Activated T-helper 1 cell treated with Interleukin-2 at 50 U/mL for 16 hours (primary cell): Measurements from ENCODE around the gene PLXNB2.

ENCODE experiments used
- DNase-seq: peaks from one replicate; pipeline ENCODE4 v3.0.0-alpha.2; 2020; ENCODE audit warnings: low read depth

The PLXNB2 gene

GRCh38 chr22:50312371-50312770, 4.9 kb upstream of the PLXNB2 start:
- DNase-seq: no peak

- DNase-seq: no peak
Measured at GRCh38 chr22:50311606-50312351, 4.3 kb upstream of the PLXNB2 start.

- DNase-seq: no peak
Measured at GRCh38 chr22:50310949-50311444, 3.6 kb upstream of the PLXNB2 start.

- no peak for DNase-seq
Measured at GRCh38 chr22:50310031-50310722, 2.7 kb upstream of the PLXNB2 start.

- no peak for DNase-seq
Measured at GRCh38 chr22:50309601-50309991, 2.1 kb upstream of the PLXNB2 start.

GRCh38 chr22:50308986-50309600, 1.6 kb upstream of the PLXNB2 start:
- no peak for DNase-seq

GRCh38 chr22:50308597-50308935, 1.1 kb upstream of the PLXNB2 start:
- DNase-seq: no peak

GRCh38 chr22:50307890-50308596, 597 bp upstream of the PLXNB2 start:
- no peak for DNase-seq

GRCh38 chr22:50305923-50306566, 1.4 kb downstream of the PLXNB2 start:
- DNase-seq: no peak

GRCh38 chr22:50305393-50305922, 2.0 kb downstream of the PLXNB2 start:
- DNase-seq: no peak

- no peak for DNase-seq
Measured at GRCh38 chr22:50304528-50305392, 2.7 kb downstream of the PLXNB2 start.

- no peak for DNase-seq
Measured at GRCh38 chr22:50303848-50304527, 3.5 kb downstream of the PLXNB2 start.

GRCh38 chr22:50303515-50303847, 4.0 kb downstream of the PLXNB2 start:
- DNase-seq: no peak

GRCh38 chr22:50302564-50302963, 4.9 kb downstream of the PLXNB2 start:
- DNase-seq: no peak

- no peak for DNase-seq
Measured at GRCh38 chr22:50302041-50302541, 5.4 kb downstream of the PLXNB2 start.

GRCh38 chr22:50301581-50301991, 5.9 kb downstream of the PLXNB2 start:
- no peak for DNase-seq

GRCh38 chr22:50300620-50301257, 6.7 kb downstream of the PLXNB2 start:
- DNase-seq: no peak

- no peak for DNase-seq
Measured at GRCh38 chr22:50299785-50300619, 7.4 kb downstream of the PLXNB2 start.
